Measurements from ENCODE around the gene HSPBP1. TPM values are rescaled to one million over a fixed set of nuclear protein-coding genes. Genes with fewer than 3 reads are reported as not detected.
A peak's percentile ranks its signal among the peaks of the same experiment; 100 is the strongest.

Gene HSPBP1
- total RNA-seq, 1 experiment from 2014 or later = 72.8 TPM

- H3K9me3 Mint-ChIP-seq (ENCODE audit: low read depth, unreplicated experiment) = no peaks in the 10 kb centered on the region
- peak overlapping the region; percentile 42 for H3K27ac Mint-ChIP-seq (ENCODE audit: unreplicated experiment)
- intact Hi-C loops (cut with micrococcal nuclease; ENCODE audit: unreplicated experiment) = loop anchor here (5.0 kb wide), 1 partner anchor 81 kb away; the partner anchor contains the start of gene TMEM238
- H3K27me3 Mint-ChIP-seq (ENCODE audit: unreplicated experiment) = peaks cover 33% of the 10 kb centered on the region
- BruUV-seq (replicated peaks) = no TSS peak
- DNase-seq = peak; percentile 96
- TF ChIP-seq, protein P1, sequence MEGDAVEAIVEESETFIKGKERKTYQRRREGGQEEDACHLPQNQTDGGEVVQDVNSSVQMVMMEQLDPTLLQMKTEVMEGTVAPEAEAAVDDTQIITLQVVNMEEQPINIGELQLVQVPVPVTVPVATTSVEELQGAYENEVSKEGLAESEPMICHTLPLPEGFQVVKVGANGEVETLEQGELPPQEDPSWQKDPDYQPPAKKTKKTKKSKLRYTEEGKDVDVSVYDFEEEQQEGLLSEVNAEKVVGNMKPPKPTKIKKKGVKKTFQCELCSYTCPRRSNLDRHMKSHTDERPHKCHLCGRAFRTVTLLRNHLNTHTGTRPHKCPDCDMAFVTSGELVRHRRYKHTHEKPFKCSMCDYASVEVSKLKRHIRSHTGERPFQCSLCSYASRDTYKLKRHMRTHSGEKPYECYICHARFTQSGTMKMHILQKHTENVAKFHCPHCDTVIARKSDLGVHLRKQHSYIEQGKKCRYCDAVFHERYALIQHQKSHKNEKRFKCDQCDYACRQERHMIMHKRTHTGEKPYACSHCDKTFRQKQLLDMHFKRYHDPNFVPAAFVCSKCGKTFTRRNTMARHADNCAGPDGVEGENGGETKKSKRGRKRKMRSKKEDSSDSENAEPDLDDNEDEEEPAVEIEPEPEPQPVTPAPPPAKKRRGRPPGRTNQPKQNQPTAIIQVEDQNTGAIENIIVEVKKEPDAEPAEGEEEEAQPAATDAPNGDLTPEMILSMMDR (IDR thresholded peaks at IDR 0.05; ENCODE audit: unreplicated experiment) = peak; percentile 99
- peak overlapping the region; percentile 75 for H3K4me3 Mint-ChIP-seq (ENCODE audit: low read depth, unreplicated experiment)
- CTCF ChIA-PET = interaction anchor here (0.5 to 3.1 kb wide), 14 partner anchors 14 to 299 kb away, joined by 3 to 35 read pairs (median 4); partner anchors contain the start of genes KMT5C, TMEM238 and ZNF524
- peaks cover 11% of the 10 kb centered on the region for H3K36me3 Mint-ChIP-seq (ENCODE audit: insufficient read depth, unreplicated experiment)
- H3K4me1 Mint-ChIP-seq (ENCODE audit: low read depth, unreplicated experiment) = peaks cover 10% of the 10 kb centered on the region
Measured at GRCh38 chr19:55301459-55302317, 21.8 kb upstream of the HSPBP1 start.

DNA sequence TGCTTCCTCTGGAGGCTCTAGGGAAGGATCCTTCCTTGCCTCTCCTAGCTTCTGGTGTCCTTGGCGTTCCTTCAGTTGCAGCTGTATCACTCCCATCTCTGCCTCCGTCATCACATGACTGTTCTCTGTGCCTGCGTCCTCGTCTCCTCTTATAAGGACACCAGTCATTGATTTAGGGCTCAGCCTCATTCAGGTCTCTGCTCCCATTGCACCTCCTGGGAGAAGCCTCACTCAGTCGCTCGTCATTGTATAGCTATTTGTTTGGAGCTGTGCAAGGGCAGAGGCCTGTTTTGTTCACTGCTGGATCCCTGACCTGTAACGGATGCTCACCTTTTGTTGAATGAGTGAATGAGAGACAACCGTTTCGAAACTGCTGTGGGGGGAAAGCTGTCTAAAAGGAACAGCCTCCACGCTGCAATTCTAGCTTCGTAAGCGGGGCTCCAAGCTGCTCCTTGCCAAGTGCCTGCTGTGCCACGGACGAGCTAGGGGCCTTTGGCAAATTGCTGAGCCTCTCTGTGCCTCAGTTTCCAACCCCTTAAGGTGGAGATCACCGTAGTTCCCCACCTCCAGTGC, 21.1 kb upstream of the HSPBP1 start:
- peaks cover 33% of the 10 kb centered on the region for H3K27me3 Mint-ChIP-seq (ENCODE audit: unreplicated experiment)
- H3K36me3 Mint-ChIP-seq (ENCODE audit: insufficient read depth, unreplicated experiment) = peaks cover 11% of the 10 kb centered on the region
- BruUV-seq (replicated peaks) = no TSS peak
- intact Hi-C loops (cut with micrococcal nuclease; ENCODE audit: unreplicated experiment) = loop anchor here (5.0 kb wide), 1 partner anchor 81 kb away; the partner anchor contains the start of gene TMEM238
- CTCF ChIA-PET = interaction anchor here (0.5 to 3.1 kb wide), 11 partner anchors 13 to 299 kb away, joined by 3 to 35 read pairs (median 4); partner anchors contain the start of genes KMT5C, TMEM238 and ZNF524
- no peaks in the 10 kb centered on the region for H3K9me3 Mint-ChIP-seq (ENCODE audit: low read depth, unreplicated experiment)
- peak overlapping the region; percentile 75 for H3K4me3 Mint-ChIP-seq (ENCODE audit: low read depth, unreplicated experiment)
- TF ChIP-seq, protein P1 (IDR thresholded peaks at IDR 0.05; ENCODE audit: unreplicated experiment) = no peak
- DNase-seq = no peak
- H3K4me1 Mint-ChIP-seq (ENCODE audit: low read depth, unreplicated experiment) = peaks cover 10% of the 10 kb centered on the region
- no peak overlapping the region for H3K27ac Mint-ChIP-seq (ENCODE audit: unreplicated experiment)

DNA sequence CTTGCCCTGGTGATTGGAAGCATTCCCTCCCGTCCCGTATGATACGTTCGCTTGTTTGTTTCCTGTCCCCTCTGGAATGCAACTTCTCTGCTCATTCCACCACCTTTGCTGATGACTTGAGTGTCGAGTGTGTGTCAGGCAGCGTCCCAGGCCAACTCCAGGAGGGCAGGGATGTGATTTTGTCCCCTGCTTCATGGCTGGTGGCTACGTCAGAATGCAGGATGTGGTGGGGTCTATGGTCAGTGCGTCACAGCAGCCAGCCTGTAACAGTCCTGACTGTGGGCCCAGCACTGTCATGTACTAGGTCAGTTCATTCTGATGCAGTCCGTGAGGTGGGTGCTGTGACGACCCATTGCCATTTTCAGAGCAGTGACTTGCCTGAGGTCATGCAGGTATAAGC, 20.1 kb upstream of the HSPBP1 start:
- Mint-ChIP-seq H3K36me3 (ENCODE audit: insufficient read depth, unreplicated experiment) (peaks cover 11% of the 10 kb centered on the region), H3K9me3 (ENCODE audit: low read depth, unreplicated experiment) (no peaks in the 10 kb centered on the region)

DNA sequence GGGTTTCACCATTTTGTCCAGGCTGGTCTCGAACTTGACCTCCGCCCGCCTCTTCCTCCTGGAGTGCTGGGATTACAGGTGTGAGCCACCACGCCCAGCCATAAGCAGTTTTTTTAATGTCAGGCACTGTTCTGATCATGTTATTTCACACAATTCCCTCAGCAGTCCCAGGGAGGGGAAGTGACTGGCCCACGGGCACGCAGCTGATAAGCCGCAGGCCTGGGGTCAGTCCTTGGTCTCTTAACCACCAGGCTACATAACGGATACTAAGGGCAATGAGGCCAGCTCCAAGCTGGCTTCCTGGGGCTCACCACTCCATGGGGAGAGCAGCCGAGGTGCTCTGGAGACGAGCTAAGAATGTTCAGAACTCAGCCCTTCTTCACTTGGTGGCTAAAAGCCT, 17.4 kb upstream of the HSPBP1 start:
- CTCF ChIA-PET = interaction anchor here (0.5 kb wide), 1 partner anchor 163 kb away, joined by 4 read pairs; no protein-coding TSS in a partner anchor
- TF ChIP-seq, protein P1 (IDR thresholded peaks at IDR 0.05; ENCODE audit: unreplicated experiment) = no peak
- Mint-ChIP-seq H3K27me3 (ENCODE audit: unreplicated experiment) (peaks cover 33% of the 10 kb centered on the region), H3K36me3 (ENCODE audit: insufficient read depth, unreplicated experiment) (peaks cover 11% of the 10 kb centered on the region), H3K9me3 (ENCODE audit: low read depth, unreplicated experiment) (no peaks in the 10 kb centered on the region), H3K27ac (ENCODE audit: unreplicated experiment) (no peak overlapping the region), H3K4me1 (ENCODE audit: low read depth, unreplicated experiment) (peaks cover 10% of the 10 kb centered on the region), H3K4me3 (ENCODE audit: low read depth, unreplicated experiment) (no peak overlapping the region)
- no peak for DNase-seq
- intact Hi-C loops (cut with micrococcal nuclease; ENCODE audit: unreplicated experiment) = loop anchor here (10.0 kb wide), 1 partner anchor 208 kb away; no protein-coding TSS in a partner anchor
- no TSS peak for BruUV-seq (replicated peaks)

More for the DNA sequence above, 20.1 kb upstream of the HSPBP1 start:
- Mint-ChIP-seq H3K27me3 (ENCODE audit: unreplicated experiment) (peaks cover 33% of the 10 kb centered on the region), H3K27ac (ENCODE audit: unreplicated experiment) (no peak overlapping the region), H3K4me1 (ENCODE audit: low read depth, unreplicated experiment) (peaks cover 10% of the 10 kb centered on the region), H3K4me3 (ENCODE audit: low read depth, unreplicated experiment) (no peak overlapping the region)
- no TSS peak for BruUV-seq (replicated peaks)
- DNase-seq = no peak
- CTCF ChIA-PET = no interaction called here
- intact Hi-C loops (cut with micrococcal nuclease; ENCODE audit: unreplicated experiment) = loop anchor here (5.0 to 10.0 kb wide), 2 partner anchors 82 to 205 kb away; partner anchors contain the start of gene TMEM238
- TF ChIP-seq, protein P1 (IDR thresholded peaks at IDR 0.05; ENCODE audit: unreplicated experiment) = no peak
